HCT116 (cell line): Measurements from ENCODE around the gene GAK. TPM values are rescaled to one million over a fixed set of nuclear protein-coding genes. Genes with fewer than 3 reads are reported as not detected.

ENCODE experiments used
- ATAC-seq: fragments of 200-7000 bp; cut with Tn5 transposase; 2 replicates; pipeline ENCODE4 v1.9.1; 2020; ENCODE audit warnings: mild to moderate bottlenecking, moderate library complexity
- BruUV-seq: library from RNA; stranded (reverse); fragments of 400-500 nt; replicated peaks from 2 replicates; lab custom pipeline; 2021; lab: Mats Ljungman, UMichigan
- CTCF ChIA-PET: fragments of 300-600 bp; sonication (Branson Sonifier 250); formaldehyde crosslinking; loops from one replicate; lab custom pipeline; 2021; ENCODE audit warnings: antibody characterized with exemption; lab: Charles Lee
- POLR2A ChIA-PET: fragments of 300-600, 350-600 bp; sonication (Branson Sonifier 250); formaldehyde crosslinking; loops from one replicate; lab custom pipeline; 2021; ENCODE audit warnings: antibody characterized with exemption; lab: Charles Lee
- RAD21 ChIA-PET, 2 experiments: fragments of 300-600 bp; sonication (Branson Sonifier 250); formaldehyde crosslinking; loops; one replicate each; lab custom pipeline; 2023; ENCODE audit warnings: low total read pairs in 2 of 2; ENCODE audit not compliant: uncharacterized antibody in 2 of 2, unreplicated experiment in 2 of 2, low non-redundant PET in 1 of 2; lab: Charles Lee
- DNase-seq: peaks from one replicate; pipeline ENCODE4 v3.0.0-alpha.2; 2010; ENCODE audit warnings: low read depth, low spot score
- H2AFZ ChIP-seq: fragments of 200-600 bp; shearing (Covaris generic), sonication (generic); 2 replicates; pipeline ENCODE4 v1.6.1; 2017; ENCODE audit warnings: low read depth, mixed run types, mixed read lengths, antibody characterized with exemption, low read length; ENCODE audit not compliant: poor library complexity, severe bottlenecking
- H3K27ac ChIP-seq: 2 replicates; pipeline ENCODE4 v1.5.1; 2012; ENCODE audit warnings: low read depth, low read length
- H3K27me3 ChIP-seq: fragments of 200-600 bp; sonication (generic); 2 replicates; pipeline ENCODE4 v1.6.1; 2016; ENCODE audit warnings: mixed run types, low read length, mixed read lengths; ENCODE audit not compliant: insufficient read depth
- H3K36me3 ChIP-seq, 2 experiments: fragments of 200-500 bp in 1 of 2; fragments of 200-600 bp in 1 of 2; sonication (Bioruptor generic) in 1 of 2; sonication (generic) in 1 of 2; 2 replicates each; pipeline versions ENCODE4 v1.5.1 to v1.6.1; 2014 to 2016; ENCODE audit warnings: low read length in 2 of 2, inconsistent platforms in 1 of 2, mixed read lengths in 1 of 2, mixed run types in 1 of 2; ENCODE audit not compliant: insufficient read depth in 2 of 2, control insufficient read depth in 1 of 2
- H3K4me1 ChIP-seq, 2 experiments: fragments of 200-600 bp in 1 of 2; sonication (generic) in 1 of 2; 2 replicates each; pipeline versions ENCODE4 v1.5.1 to v1.6.1; 2012 to 2017; ENCODE audit warnings: low read length in 2 of 2, inconsistent platforms in 1 of 2, mild to moderate bottlenecking in 1 of 2, mixed read lengths in 1 of 2, mixed run types in 1 of 2, moderate library complexity in 1 of 2; ENCODE audit not compliant: insufficient read depth in 2 of 2, control insufficient read depth in 1 of 2
- H3K4me2 ChIP-seq: fragments of 200-600 bp; sonication (generic); 2 replicates; pipeline ENCODE4 v1.6.1; 2017; ENCODE audit warnings: mixed run types, low read length, mixed read lengths
- H3K4me3 ChIP-seq, 2 experiments: fragments of 200-600 bp in 1 of 2; sonication (generic) in 1 of 2; replicated peaks in 1 of 2; 2 replicates each; pipeline ENCODE4 v1.5.1; 2011 to 2016; ENCODE audit warnings: low read length in 2 of 2, control low read depth in 1 of 2, low read depth in 1 of 2, mild to moderate bottlenecking in 1 of 2, mixed read lengths in 1 of 2, mixed run types in 1 of 2
- H3K79me2 ChIP-seq: fragments of 200-600 bp; sonication (generic); 2 replicates; pipeline ENCODE4 v1.6.1; 2017; ENCODE audit warnings: mild to moderate bottlenecking, mixed run types, low read length, moderate library complexity, mixed read lengths; ENCODE audit not compliant: insufficient read depth
- H3K9ac ChIP-seq: fragments of 200-600 bp; sonication (generic); 2 replicates; pipeline ENCODE4 v1.6.1; 2016; ENCODE audit warnings: low read length, mixed read lengths
- H3K9me2 ChIP-seq: fragments of 200-600 bp; sonication (generic), shearing (Covaris generic); 2 replicates; pipeline ENCODE4 v1.6.1; 2017; ENCODE audit warnings: mixed run types, mild to moderate bottlenecking, moderate library complexity; ENCODE audit not compliant: insufficient read depth
- H3K9me3 ChIP-seq, 2 experiments: fragments of 200-500 bp in 1 of 2; fragments of 200-600 bp in 1 of 2; sonication (Bioruptor generic) in 1 of 2; sonication (generic) in 1 of 2; 2 replicates each; pipeline ENCODE4 v1.6.1; 2014 to 2017; ENCODE audit warnings: low read length in 2 of 2, mixed read lengths in 2 of 2, inconsistent platforms in 1 of 2, low read depth in 1 of 2, mild to moderate bottlenecking in 1 of 2, mixed run types in 1 of 2, moderate library complexity in 1 of 2; ENCODE audit not compliant: control insufficient read depth in 1 of 2, insufficient read depth in 1 of 2
- H4K20me1 ChIP-seq: fragments of 200-600 bp; sonication (generic), shearing (Covaris generic); 2 replicates; pipeline ENCODE4 v1.6.1; 2017; ENCODE audit warnings: mixed run types, mild to moderate bottlenecking, moderate library complexity; ENCODE audit not compliant: insufficient read depth
- ATF3 ChIP-seq: IDR thresholded peaks from 2 replicates; pipeline ENCODE4 v1.6.1; 2012
- CBX3 ChIP-seq: IDR thresholded peaks from 2 replicates; pipeline ENCODE4 v1.6.1; 2012; ENCODE audit warnings: low read depth
- CEBPB ChIP-seq: IDR thresholded peaks from 2 replicates; pipeline ENCODE4 v1.6.1; 2012; ENCODE audit warnings: low read depth
- CTCF ChIP-seq, 3 experiments: fragments of 200-600 bp in 1 of 3; sonication (generic) in 1 of 3; IDR thresholded peaks in 2 of 3; conservative IDR thresholded peaks in 1 of 3; 2 replicates each; pipeline ENCODE4 v1.5.1; 2012 to 2017; ENCODE audit warnings: low read depth in 2 of 3, low read length in 2 of 3, antibody characterized with exemption in 1 of 3, borderline replicate concordance in 1 of 3, control low read depth in 1 of 3, mild to moderate bottlenecking in 1 of 3, mixed read lengths in 1 of 3, mixed run types in 1 of 3, moderate library complexity in 1 of 3; ENCODE audit not compliant: insufficient read depth in 1 of 3
- EGR1 ChIP-seq: IDR thresholded peaks from 2 replicates; pipeline ENCODE4 v1.6.1; 2012; ENCODE audit warnings: low read depth
- ELF1 ChIP-seq: IDR thresholded peaks from 2 replicates; pipeline ENCODE4 v1.6.1; 2012; ENCODE audit warnings: low read depth, borderline replicate concordance
- EZH2 ChIP-seq: fragments of 200-600 bp; sonication (generic); IDR thresholded peaks from 2 replicates; pipeline ENCODE4 v1.6.1; 2017; ENCODE audit warnings: antibody characterized with exemption, mixed run types
- EZH2phosphoT487 ChIP-seq: fragments of 200-600 bp; IDR thresholded peaks from 2 replicates; pipeline ENCODE4 v1.6.1; 2018; ENCODE audit warnings: antibody characterized with exemption, borderline replicate concordance
- FOSL1 ChIP-seq: IDR thresholded peaks from 2 replicates; pipeline ENCODE4 v1.6.1; 2012; ENCODE audit warnings: low read depth
- JUND ChIP-seq: IDR thresholded peaks from 2 replicates; pipeline ENCODE4 v1.6.1; 2012
- MAX ChIP-seq: IDR thresholded peaks from 2 replicates; pipeline ENCODE4 v1.6.1; 2012
- POLR2AphosphoS5 ChIP-seq: IDR thresholded peaks from 2 replicates; pipeline ENCODE4 v1.6.1; 2011; ENCODE audit warnings: mild to moderate bottlenecking, low read depth, low read length, moderate library complexity
- REST ChIP-seq: IDR thresholded peaks from 2 replicates; pipeline ENCODE4 v1.6.1; 2012; ENCODE audit warnings: low read depth
- SIN3A ChIP-seq: IDR thresholded peaks from 2 replicates; pipeline ENCODE4 v1.6.1; 2012; ENCODE audit warnings: low read depth
- SRF ChIP-seq: IDR thresholded peaks from 2 replicates; pipeline ENCODE4 v1.6.1; 2012; ENCODE audit warnings: low read depth
- TCF7L2 ChIP-seq: IDR thresholded peaks from 2 replicates; pipeline ENCODE4 v1.7.0; 2011; ENCODE audit warnings: borderline replicate concordance, inconsistent platforms; ENCODE audit not compliant: insufficient read depth, insufficient read length; ENCODE audit errors: extremely low read depth
- YY1 ChIP-seq: IDR thresholded peaks from 2 replicates; pipeline ENCODE4 v1.6.1; 2011; ENCODE audit warnings: low read length, low read depth, moderate library complexity, mild to moderate bottlenecking; ENCODE audit not compliant: insufficient replicate concordance; ENCODE audit errors: extremely low read depth
- intact Hi-C: fragments of 100-400 bp; cut with micrococcal nuclease; formaldehyde crosslinking; loops from 2 replicates; pipeline ENCODE4 v1.10.0; 2022
- total RNA-seq: library from RNA; stranded (reverse); gene quantifications from one replicate; pipeline ENCODE4 v1.2.1, GENCODE V29; 2021; ENCODE audit not compliant: unreplicated experiment

Gene GAK
- total RNA-seq, 1 experiment from 2014 or later, result 123 TPM

GRCh38 chr4:915595-915994, 16.5 kb downstream of the GAK start:
- TF ChIP-seq EGR1 (no peak), FOSL1 (no peak), CTCF (IDR thresholded peaks at IDR 0.05 in 2 of 3, conservative IDR thresholded peaks at IDR 0.05 in 1 of 3; ENCODE audit: borderline replicate concordance in 1 of 3, insufficient read depth in 1 of 3, low read depth in 2 of 3, low read length in 2 of 3) (no peak), JUND (no peak), CEBPB (no peak), REST (no peak), SIN3A (no peak), MAX (no peak), YY1 (no peak), SRF (no peak), POLR2AphosphoS5 (no peak), ELF1 (no peak), TCF7L2 (no peak), EZH2phosphoT487 (no peak), ATF3 (no peak), EZH2 (no peak), CBX3 (no peak)
- H3K36me3 ChIP-seq, result peaks cover 0 to 4% of the 10 kb centered on the region in 2 experiments; a peak in 2 of 4 replicates

More at GRCh38 chr4:915595-915994, 16.5 kb downstream of the GAK start:
- H3K9me2 ChIP-seq, result no peaks in the 10 kb centered on the region
- ChIA-PET POLR2A (no interaction called here), RAD21 (no interaction called here), CTCF (no interaction called here)
- no peaks in the 10 kb centered on the region for H3K27me3 ChIP-seq
- H3K9ac ChIP-seq, result no peak overlapping the region
- 0 out of 2 replicates have a peak, but pooled peaks cover 5% of the 10 kb centered on the region for H4K20me1 ChIP-seq
- DNase-seq (no peak), ATAC-seq (no peak)
- no peak overlapping the region for H2AFZ ChIP-seq
- no peak overlapping the region for H3K4me3 ChIP-seq
- no peaks in the 10 kb centered on the region for H3K9me3 ChIP-seq
- H3K4me2 ChIP-seq, result no peak overlapping the region
- no TSS peak for BruUV-seq
- no peaks in the 10 kb centered on the region for H3K4me1 ChIP-seq
- H3K79me2 ChIP-seq, result peaks cover 75% of the 10 kb centered on the region
- H3K27ac ChIP-seq, result no peak overlapping the region
- intact Hi-C loops, result loop anchor here (10.0 kb wide), 1 partner anchor 71 kb away; no protein-coding TSS in a partner anchor
